HL-60 (cell line): ENCODE data around the gene STRIT1.

Experiments
- GABPA ChIP-seq: IDR thresholded peaks from 2 replicates; pipeline ENCODE4 v1.6.1; 2012; ENCODE audit warnings: low read depth
- POLR2AphosphoS5 ChIP-seq: IDR thresholded peaks from 2 replicates; pipeline ENCODE4 v1.6.1; 2012; ENCODE audit warnings: low read depth
- SPI1 ChIP-seq: IDR thresholded peaks from 2 replicates; pipeline ENCODE4 v1.6.1; 2012; ENCODE audit warnings: low read depth, mild to moderate bottlenecking, borderline replicate concordance
- TF ChIP-seq, protein P1 (sequence below): IDR thresholded peaks from one replicate; pipeline ENCODE4 v1.5.1; 2011; ENCODE audit warnings: low read length, control low read depth, inconsistent platforms; ENCODE audit not compliant: insufficient read depth
- TF ChIP-seq, protein P2 (sequence below): IDR thresholded peaks from 2 replicates; pipeline ENCODE4 v1.6.1; 2012; ENCODE audit warnings: low read depth; ENCODE audit not compliant: insufficient replicate concordance

DNA sequence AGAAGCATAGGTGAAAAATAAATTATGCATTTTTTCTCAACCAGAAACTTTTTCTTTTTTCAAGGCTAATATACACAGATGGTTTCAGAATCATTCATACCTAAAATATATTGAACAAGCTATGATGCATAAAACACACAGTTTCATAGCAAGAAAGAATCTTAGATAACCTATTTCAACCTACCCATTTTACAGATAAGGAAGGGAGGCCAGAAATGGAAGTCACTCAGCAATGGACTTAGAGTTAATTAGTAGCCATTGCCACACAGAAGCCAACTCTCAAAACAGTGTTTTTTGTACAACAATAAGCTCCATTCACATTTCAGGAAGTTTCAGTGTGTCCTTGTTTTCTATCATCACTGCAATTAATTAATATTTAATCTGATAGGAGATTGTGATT is 27.5 kb upstream of the STRIT1 start:
- TF ChIP-seq POLR2AphosphoS5 (no peak), GABPA (no peak), SPI1 (no peak)
- TF ChIP-seq, protein P1, sequence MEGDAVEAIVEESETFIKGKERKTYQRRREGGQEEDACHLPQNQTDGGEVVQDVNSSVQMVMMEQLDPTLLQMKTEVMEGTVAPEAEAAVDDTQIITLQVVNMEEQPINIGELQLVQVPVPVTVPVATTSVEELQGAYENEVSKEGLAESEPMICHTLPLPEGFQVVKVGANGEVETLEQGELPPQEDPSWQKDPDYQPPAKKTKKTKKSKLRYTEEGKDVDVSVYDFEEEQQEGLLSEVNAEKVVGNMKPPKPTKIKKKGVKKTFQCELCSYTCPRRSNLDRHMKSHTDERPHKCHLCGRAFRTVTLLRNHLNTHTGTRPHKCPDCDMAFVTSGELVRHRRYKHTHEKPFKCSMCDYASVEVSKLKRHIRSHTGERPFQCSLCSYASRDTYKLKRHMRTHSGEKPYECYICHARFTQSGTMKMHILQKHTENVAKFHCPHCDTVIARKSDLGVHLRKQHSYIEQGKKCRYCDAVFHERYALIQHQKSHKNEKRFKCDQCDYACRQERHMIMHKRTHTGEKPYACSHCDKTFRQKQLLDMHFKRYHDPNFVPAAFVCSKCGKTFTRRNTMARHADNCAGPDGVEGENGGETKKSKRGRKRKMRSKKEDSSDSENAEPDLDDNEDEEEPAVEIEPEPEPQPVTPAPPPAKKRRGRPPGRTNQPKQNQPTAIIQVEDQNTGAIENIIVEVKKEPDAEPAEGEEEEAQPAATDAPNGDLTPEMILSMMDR, result no peak
- TF ChIP-seq, protein P2, sequence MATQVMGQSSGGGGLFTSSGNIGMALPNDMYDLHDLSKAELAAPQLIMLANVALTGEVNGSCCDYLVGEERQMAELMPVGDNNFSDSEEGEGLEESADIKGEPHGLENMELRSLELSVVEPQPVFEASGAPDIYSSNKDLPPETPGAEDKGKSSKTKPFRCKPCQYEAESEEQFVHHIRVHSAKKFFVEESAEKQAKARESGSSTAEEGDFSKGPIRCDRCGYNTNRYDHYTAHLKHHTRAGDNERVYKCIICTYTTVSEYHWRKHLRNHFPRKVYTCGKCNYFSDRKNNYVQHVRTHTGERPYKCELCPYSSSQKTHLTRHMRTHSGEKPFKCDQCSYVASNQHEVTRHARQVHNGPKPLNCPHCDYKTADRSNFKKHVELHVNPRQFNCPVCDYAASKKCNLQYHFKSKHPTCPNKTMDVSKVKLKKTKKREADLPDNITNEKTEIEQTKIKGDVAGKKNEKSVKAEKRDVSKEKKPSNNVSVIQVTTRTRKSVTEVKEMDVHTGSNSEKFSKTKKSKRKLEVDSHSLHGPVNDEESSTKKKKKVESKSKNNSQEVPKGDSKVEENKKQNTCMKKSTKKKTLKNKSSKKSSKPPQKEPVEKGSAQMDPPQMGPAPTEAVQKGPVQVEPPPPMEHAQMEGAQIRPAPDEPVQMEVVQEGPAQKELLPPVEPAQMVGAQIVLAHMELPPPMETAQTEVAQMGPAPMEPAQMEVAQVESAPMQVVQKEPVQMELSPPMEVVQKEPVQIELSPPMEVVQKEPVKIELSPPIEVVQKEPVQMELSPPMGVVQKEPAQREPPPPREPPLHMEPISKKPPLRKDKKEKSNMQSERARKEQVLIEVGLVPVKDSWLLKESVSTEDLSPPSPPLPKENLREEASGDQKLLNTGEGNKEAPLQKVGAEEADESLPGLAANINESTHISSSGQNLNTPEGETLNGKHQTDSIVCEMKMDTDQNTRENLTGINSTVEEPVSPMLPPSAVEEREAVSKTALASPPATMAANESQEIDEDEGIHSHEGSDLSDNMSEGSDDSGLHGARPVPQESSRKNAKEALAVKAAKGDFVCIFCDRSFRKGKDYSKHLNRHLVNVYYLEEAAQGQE, result no peak
